Cardiac muscle cell (in vitro differentiated cells and primary cell): ENCODE results near the gene LOXL3. TPM values are rescaled to one million over a fixed set of nuclear protein-coding genes. Genes with fewer than 3 reads are reported as not detected.

Source experiments
- DNase-seq, 2 donors: peaks; one replicate each; pipeline versions ENCODE4 v3.0.0 to v3.0.0-alpha.2; 2010 to 2017; ENCODE audit warnings: low read depth in 1 of 2, low spot score in 1 of 2
- H3K27ac ChIP-seq: fragments of 200-600 bp; sonication (generic); 2 replicates; pipeline ENCODE4 v1.5.1; 2016
- H3K27me3 ChIP-seq: fragments of 200-600 bp; sonication (generic); 2 replicates; pipeline ENCODE4 v1.6.0; 2016; ENCODE audit warnings: control low read depth
- H3K36me3 ChIP-seq: fragments of 200-600 bp; sonication (generic); 2 replicates; pipeline ENCODE4 v1.5.1; 2016; ENCODE audit warnings: control low read depth
- H3K4me1 ChIP-seq: fragments of 200-600 bp; sonication (generic); 2 replicates; pipeline ENCODE4 v1.8.1; 2017; ENCODE audit warnings: low read depth, mild to moderate bottlenecking, mixed run types
- H3K4me3 ChIP-seq: fragments of 200-600 bp; sonication (generic); 2 replicates; pipeline ENCODE4 v1.5.1; 2016; ENCODE audit warnings: mild to moderate bottlenecking
- H3K9me3 ChIP-seq: fragments of 200-600 bp; sonication (generic); 2 replicates; pipeline ENCODE4 v1.5.1; 2017; ENCODE audit warnings: low read depth, mild to moderate bottlenecking, control low read depth
- CTCF ChIP-seq: IDR thresholded peaks from 2 replicates; pipeline ENCODE4 v1.5.1; 2012; ENCODE audit warnings: low read depth, mild to moderate bottlenecking, low read length
- polyA plus RNA-seq: library from polyadenylated mRNA; unstranded; fragments of >200 nt; fragmentation: Nextera tagmentation; extraction: Ambion mirVana; gene quantifications from 2 replicates; pipeline ENCODE4 v1.2.1, GENCODE V29; 2016
- total RNA-seq: library from RNA; depleted of rRNA; stranded (reverse); fragments of >200 nt; gene quantifications from 2 replicates; pipeline ENCODE4 v1.2.3, GENCODE V29; 2016

The LOXL3 gene
- total and polyA plus RNA-seq, 2 experiments from 2014 or later = 13.4 to 43.3 TPM

GRCh38 chr2:74516650-74517049 lies 37.1 kb downstream of the LOXL3 start:
- Histone ChIP-seq H3K36me3 (no peaks in the 10 kb centered on the region), H3K9me3 (no peaks in the 10 kb centered on the region), H3K4me1 (no peaks in the 10 kb centered on the region), H3K4me3 (no peak overlapping the region), H3K27me3 (peaks cover 100% of the 10 kb centered on the region), H3K27ac (no peak overlapping the region)
- TF ChIP-seq CTCF = no peak
- no peak for DNase-seq

- DNase-seq = peak; percentile 60 to 68
- H3K4me3 ChIP-seq = peak overlapping the region; percentile 10
- H3K27ac ChIP-seq = no peak overlapping the region
- no peak for TF ChIP-seq CTCF
- H3K27me3 ChIP-seq = peaks cover 100% of the 10 kb centered on the region
- H3K9me3 ChIP-seq = no peaks in the 10 kb centered on the region
- no peaks in the 10 kb centered on the region for H3K36me3 ChIP-seq
- H3K4me1 ChIP-seq = no peaks in the 10 kb centered on the region
These were observed 37.6 kb downstream of the LOXL3 start for GRCh38 chr2:74515981-74516633.

- Histone ChIP-seq H3K36me3 (no peaks in the 10 kb centered on the region), H3K27ac (no peak overlapping the region), H3K4me3 (peak overlapping the region; percentile 10), H3K27me3 (peaks cover 100% of the 10 kb centered on the region), H3K9me3 (no peaks in the 10 kb centered on the region), H3K4me1 (no peaks in the 10 kb centered on the region)
- peak in 1 of 2 donors; percentile 10 for DNase-seq
- TF ChIP-seq CTCF = no peak
These were observed 38.3 kb downstream of the LOXL3 start for GRCh38 chr2:74515271-74515980.

GRCh38 chr2:74514368-74515270 lies 39.1 kb downstream of the LOXL3 start, which contains the start of gene TLX2:
TSS of gene TLX2 (plus strand) at chr2:74514450. CDS start at chr2:74514807, 357 bp downstream.
- TF ChIP-seq CTCF = no peak
- no peaks in the 10 kb centered on the region for H3K36me3 ChIP-seq
- no peaks in the 10 kb centered on the region for H3K4me1 ChIP-seq
- H3K4me3 ChIP-seq = peak within 1 kb of the TSS; percentile 2
- DNase-seq = peak in 1 of 2 donors; percentile 25
- H3K27ac ChIP-seq = no peak within 1 kb of the TSS
- H3K9me3 ChIP-seq = no peaks in the 10 kb centered on the region
- peaks cover 100% of the 10 kb centered on the region for H3K27me3 ChIP-seq

GRCh38 chr2:74513605-74514367 lies 40.0 kb downstream of the LOXL3 start:
- no peak for TF ChIP-seq CTCF
- Histone ChIP-seq H3K27ac (no peak overlapping the region), H3K27me3 (peaks cover 97% of the 10 kb centered on the region), H3K9me3 (no peaks in the 10 kb centered on the region), H3K36me3 (no peaks in the 10 kb centered on the region), H3K4me1 (no peaks in the 10 kb centered on the region), H3K4me3 (no peak overlapping the region)
- no peak for DNase-seq
